Mammary epithelial cell (primary cell): Measurements from ENCODE around the gene MAP3K5.

ENCODE experiments used
- CTCF ChIP-seq, 2 donors: IDR thresholded peaks in 1 of 2; conservative IDR thresholded peaks in 1 of 2; 2 replicates each; pipeline ENCODE4 v1.5.1; 2011 to 2012; ENCODE audit warnings: inconsistent platforms in 2 of 2, low read length in 2 of 2, mild to moderate bottlenecking in 2 of 2, control low read depth in 1 of 2, low read depth in 1 of 2; ENCODE audit not compliant: insufficient read depth in 1 of 2; ENCODE audit errors: extremely low read depth in 1 of 2
- EZH2 ChIP-seq: IDR thresholded peaks from 2 replicates; pipeline ENCODE4 v1.6.1; 2012; ENCODE audit warnings: low read length, inconsistent platforms, borderline replicate concordance

- TF ChIP-seq CTCF (conservative IDR thresholded peaks at IDR 0.05 in 1 of 2, IDR thresholded peaks at IDR 0.05 in 1 of 2; ENCODE audit: extremely low read depth in 1 of 2, insufficient read depth in 1 of 2, low read depth in 1 of 2, low read length in 2 of 2) (no peak), EZH2 (no peak)
Measured at GRCh38 chr6:136608991-136609390, 183.3 kb downstream of the MAP3K5 start.
